Retinal pigment epithelial cell (primary cell): ENCODE results near the gene CPED1.

ENCODE experiments used
- DNase-seq: peaks from one replicate; pipeline ENCODE4 v3.0.0-alpha.2; 2010; ENCODE audit warnings: low read depth
- H3K4me3 ChIP-seq: 2 replicates; pipeline ENCODE4 v1.5.1; 2011; ENCODE audit warnings: mild to moderate bottlenecking, low read length, control low read depth, moderate library complexity
- CTCF ChIP-seq: conservative IDR thresholded peaks from 2 replicates; pipeline ENCODE4 v1.5.1; 2011; ENCODE audit warnings: low read depth, low read length, control low read depth, inconsistent platforms

The CPED1 gene

GRCh38 chr7:120988591-120989256 lies at the start of gene CPED1:
Gene CPED1, plus strand, starts transcription at chr7:120988711. Its CDS starts 911 bp downstream, at chr7:120989622.
- DNase-seq, result no peak
- H3K4me3 ChIP-seq, result peak within 1 kb of the TSS; percentile 53
- TF ChIP-seq CTCF, result no peak

GRCh38 chr7:120939345-120939744 lies 49.2 kb upstream of the CPED1 start:
- no peak for DNase-seq
- H3K4me3 ChIP-seq, result no peak overlapping the region
- no peak for TF ChIP-seq CTCF

- H3K4me3 ChIP-seq, result no peak overlapping the region
- TF ChIP-seq CTCF, result peak; percentile 34
- DNase-seq, result no peak
Measured at GRCh38 chr7:120941064-120941463, 47.4 kb upstream of the CPED1 start.

GRCh38 chr7:120941856-120942255 lies 46.7 kb upstream of the CPED1 start:
- no peak for TF ChIP-seq CTCF
- H3K4me3 ChIP-seq, result no peak overlapping the region
- no peak for DNase-seq

GRCh38 chr7:120942861-120943260 lies 45.6 kb upstream of the CPED1 start:
- H3K4me3 ChIP-seq, result no peak overlapping the region
- TF ChIP-seq CTCF, result no peak
- DNase-seq, result no peak

- TF ChIP-seq CTCF, result no peak
- no peak for DNase-seq
- H3K4me3 ChIP-seq, result no peak overlapping the region
Measured at GRCh38 chr7:120944826-120945562, 43.5 kb upstream of the CPED1 start.

- H3K4me3 ChIP-seq, result no peak overlapping the region
- DNase-seq, result no peak
- no peak for TF ChIP-seq CTCF
Measured at GRCh38 chr7:120947980-120948379, 40.5 kb upstream of the CPED1 start.
